ENCODE results near the gene CADM2. TPM values are rescaled to one million over a fixed set of nuclear protein-coding genes. Genes with fewer than 3 reads are reported as not detected.

CADM2 gene
- total RNA-seq, 1 experiment from 2014 or later = not detected

GRCh38 chr3:85800676-85801075, 841.9 kb downstream of the CADM2 start:
- DNase-seq (ENCODE audit: low spot score) = no peak

- DNase-seq (ENCODE audit: low spot score) = no peak
These were observed 843.2 kb downstream of the CADM2 start for GRCh38 chr3:85801955-85802354.

- no peak for DNase-seq (ENCODE audit: low spot score)
These were observed 850.0 kb downstream of the CADM2 start for GRCh38 chr3:85808755-85809154.

GRCh38 chr3:85821130-85821756, 862.5 kb downstream of the CADM2 start:
- DNase-seq (ENCODE audit: low spot score) = peak; percentile 12

- no peak for DNase-seq (ENCODE audit: low spot score)
These were observed 877.2 kb downstream of the CADM2 start for GRCh38 chr3:85835857-85836440.

GRCh38 chr3:85837402-85837801, 878.6 kb downstream of the CADM2 start:
- DNase-seq (ENCODE audit: low spot score) = no peak

- no peak for DNase-seq (ENCODE audit: low spot score)
These were observed 880.1 kb downstream of the CADM2 start for GRCh38 chr3:85838921-85839320.

- no peak for DNase-seq (ENCODE audit: low spot score)
These were observed 883.3 kb downstream of the CADM2 start for GRCh38 chr3:85842081-85842480.

GRCh38 chr3:85846940-85847339, 888.2 kb downstream of the CADM2 start:
- DNase-seq (ENCODE audit: low spot score) = no peak

GRCh38 chr3:85851071-85851470, 892.3 kb downstream of the CADM2 start:
- DNase-seq (ENCODE audit: low spot score) = no peak

GRCh38 chr3:85853805-85854204, 895.0 kb downstream of the CADM2 start:
- no peak for DNase-seq (ENCODE audit: low spot score)

- DNase-seq (ENCODE audit: low spot score) = no peak
These were observed 904.2 kb downstream of the CADM2 start for GRCh38 chr3:85862893-85863455.

- no peak for DNase-seq (ENCODE audit: low spot score)
These were observed 906.1 kb downstream of the CADM2 start for GRCh38 chr3:85864896-85865295.

- no peak for DNase-seq (ENCODE audit: low spot score)
These were observed 908.3 kb downstream of the CADM2 start for GRCh38 chr3:85867072-85867471.

- no peak for DNase-seq (ENCODE audit: low spot score)
These were observed 916.8 kb downstream of the CADM2 start for GRCh38 chr3:85875589-85875988.

- DNase-seq (ENCODE audit: low spot score) = no peak
These were observed 918.8 kb downstream of the CADM2 start for GRCh38 chr3:85877631-85878030.

- DNase-seq (ENCODE audit: low spot score) = no peak
These were observed 923.1 kb downstream of the CADM2 start for GRCh38 chr3:85881833-85882393.

GRCh38 chr3:85890043-85890555, 931.3 kb downstream of the CADM2 start:
- no peak for DNase-seq (ENCODE audit: low spot score)

- DNase-seq (ENCODE audit: low spot score) = no peak
These were observed 944.6 kb downstream of the CADM2 start for GRCh38 chr3:85903434-85903833.

GRCh38 chr3:85912980-85913379, 954.2 kb downstream of the CADM2 start:
- no peak for DNase-seq (ENCODE audit: low spot score)

- no peak for DNase-seq (ENCODE audit: low spot score)
These were observed 963.6 kb downstream of the CADM2 start for GRCh38 chr3:85922374-85922773.

- no peak for DNase-seq (ENCODE audit: low spot score)
These were observed 971.9 kb downstream of the CADM2 start for GRCh38 chr3:85930718-85931117.

- DNase-seq (ENCODE audit: low spot score) = no peak
These were observed 974.5 kb downstream of the CADM2 start for GRCh38 chr3:85933326-85933725.
